GM12878 (cell line): ENCODE results near the gene PUS10. TPM values are rescaled to one million over a fixed set of nuclear protein-coding genes. Genes with fewer than 3 reads are reported as not detected.

Experiments
- CBX5 ChIP-seq: sonication (generic); IDR thresholded peaks from 2 replicates; pipeline ENCODE4 v1.6.1; 2016; ENCODE audit warnings: low read depth, moderate library complexity, mild to moderate bottlenecking, inconsistent platforms
- CHD4 ChIP-seq: fragments of 200-600 bp; sonication (generic); IDR thresholded peaks from 2 replicates; pipeline ENCODE4 v1.6.1; 2016; ENCODE audit warnings: mild to moderate bottlenecking
- EZH2 ChIP-seq: IDR thresholded peaks from 2 replicates; pipeline ENCODE4 v1.6.1; 2012; ENCODE audit warnings: low read depth, mild to moderate bottlenecking, control low read depth, inconsistent platforms, low read length, borderline replicate concordance; ENCODE audit not compliant: control insufficient read depth
- FOS ChIP-seq: IDR thresholded peaks from 3 replicates; pipeline ENCODE4 v1.6.1; 2011; ENCODE audit warnings: borderline replicate concordance; ENCODE audit not compliant: insufficient read length; ENCODE audit errors: extremely low read depth
- MEF2B ChIP-seq: fragments of 450-650 bp; IDR thresholded peaks from 2 replicates; pipeline ENCODE4 v1.6.1; 2018; ENCODE audit warnings: mild to moderate bottlenecking, moderate library complexity; ENCODE audit not compliant: partially characterized antibody, poor library complexity, severe bottlenecking
- NR2C2 ChIP-seq: IDR thresholded peaks from 2 replicates; pipeline ENCODE4 v1.6.1; 2011; ENCODE audit warnings: borderline replicate concordance, low read depth; ENCODE audit not compliant: control insufficient read depth, insufficient read length
- POLR2AphosphoS5 ChIP-seq: IDR thresholded peaks from 2 replicates; pipeline ENCODE4 v1.6.1; 2011; ENCODE audit warnings: mild to moderate bottlenecking, low read length, inconsistent platforms
- SMARCA5 ChIP-seq: fragments of 450-650 bp; IDR thresholded peaks from 2 replicates; pipeline ENCODE4 v1.6.1; 2017; ENCODE audit warnings: mild to moderate bottlenecking
- TARDBP ChIP-seq: IDR thresholded peaks from 2 replicates; pipeline ENCODE4 v1.6.1; 2016; ENCODE audit warnings: borderline replicate concordance
- ZNF217 ChIP-seq: fragments of 450-650 bp; IDR thresholded peaks from 2 replicates; pipeline ENCODE4 v1.6.1; 2017; ENCODE audit warnings: antibody characterized with exemption, mild to moderate bottlenecking
- ZNF274 ChIP-seq: IDR thresholded peaks from one replicate; pipeline ENCODE4 v1.8.0; 2011; ENCODE audit not compliant: insufficient read length, insufficient read depth
- polyA plus RNA-seq, 11 experiments: library from polyadenylated mRNA; depleted of rRNA in 4 of 11; unstranded in 6 of 11; stranded (reverse) in 5 of 11; fragments of >200 nt; fragmentation: Nextera tagmentation in 4 of 11; fragmentation: Illumina TruSeq in 1 of 11; extraction: Ambion mirVana in 4 of 11; extraction: Trizol in 1 of 11; gene quantifications; 1 replicate in 1 of 11; 2 replicates in 10 of 11; pipeline versions ENCODE4 v1.2.1 to v1.2.3, GENCODE V29; 2011 to 2016; ENCODE audit warnings: inconsistent platforms in 2 of 11, missing spikeins in 2 of 11, low read depth in 1 of 11
- total RNA-seq, 4 experiments: library from RNA; depleted of rRNA in 3 of 4; stranded (reverse); fragments of >200 nt in 3 of 4; fragmentation: Illumina TruSeq in 1 of 4; extraction: Trizol in 1 of 4; gene quantifications; 2 replicates each; pipeline versions ENCODE4 v1.2.1 to v1.2.3, GENCODE V29; 2013 to 2021
- TF ChIP-seq, protein P1 (sequence below): IDR thresholded peaks from 2 replicates; pipeline ENCODE4 v1.6.1; 2011; ENCODE audit warnings: low read depth, low read length, improper control_type of control experiment, borderline replicate concordance
- TF ChIP-seq, protein P2 (sequence below): fragments of 450-650 bp; IDR thresholded peaks from 2 replicates; pipeline ENCODE4 v1.6.1; 2018; ENCODE audit warnings: mild to moderate bottlenecking, low read depth, moderate library complexity; ENCODE audit not compliant: partially characterized antibody
- TF ChIP-seq, protein P3 (sequence below): fragments of 450-650 bp; formaldehyde crosslinking; IDR thresholded peaks from 2 replicates; pipeline ENCODE4 v1.4.0; 2022; ENCODE audit warnings: mild to moderate bottlenecking, moderate library complexity
- TF ChIP-seq, protein P4 (sequence below), 3 experiments: IDR thresholded peaks in 2 of 3; conservative IDR thresholded peaks in 1 of 3; 2 replicates each; pipeline ENCODE4 v1.5.1; 2011; ENCODE audit warnings: low read depth in 3 of 3, low read length in 3 of 3, mild to moderate bottlenecking in 3 of 3, control low read depth in 2 of 3, moderate library complexity in 2 of 3, inconsistent platforms in 1 of 3, mixed read lengths in 1 of 3; ENCODE audit not compliant: control insufficient read depth in 2 of 3, insufficient read depth in 1 of 3; ENCODE audit errors: extremely low read depth in 1 of 3
- TF ChIP-seq, protein P5 (sequence below): IDR thresholded peaks from 2 replicates; pipeline ENCODE4 v1.6.1; 2011; ENCODE audit warnings: borderline replicate concordance, low read depth, mild to moderate bottlenecking, moderate library complexity, mixed read lengths, low read length; ENCODE audit not compliant: insufficient read depth; ENCODE audit errors: extremely low read length
- TF ChIP-seq, protein P6 (sequence below): fragments of 450-650 bp; IDR thresholded peaks from 2 replicates; pipeline ENCODE4 v1.6.1; 2018; ENCODE audit warnings: borderline replicate concordance, mild to moderate bottlenecking; ENCODE audit not compliant: partially characterized antibody

PUS10 gene
- total and polyA plus RNA-seq, 10 of the 15 experiments (the other 5 are each of a cell fraction or from before 2014, with no cell fraction given) = 9.1 to 17.0 (median 13.0) TPM

DNA sequence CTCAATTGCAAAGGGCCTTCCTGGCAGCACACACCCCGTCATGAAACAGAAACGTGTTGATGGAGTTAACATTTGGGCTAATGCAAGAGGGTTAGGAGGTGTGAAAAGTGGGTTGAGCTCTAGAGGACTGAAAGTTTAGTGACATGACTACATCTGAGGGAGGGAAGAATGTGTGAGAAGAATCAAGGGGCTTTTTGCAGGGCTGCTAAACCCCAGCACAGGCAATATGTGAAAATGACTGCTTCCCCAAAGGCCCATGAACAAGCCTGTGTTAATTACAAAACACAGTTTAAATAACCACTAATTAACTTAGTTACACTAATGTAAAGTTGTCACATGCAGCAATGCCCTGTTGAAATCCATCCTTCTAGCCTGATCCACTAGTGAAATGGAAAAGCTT lies 63.9 kb downstream of the PUS10 start (continued):
- TF ChIP-seq, protein P1, sequence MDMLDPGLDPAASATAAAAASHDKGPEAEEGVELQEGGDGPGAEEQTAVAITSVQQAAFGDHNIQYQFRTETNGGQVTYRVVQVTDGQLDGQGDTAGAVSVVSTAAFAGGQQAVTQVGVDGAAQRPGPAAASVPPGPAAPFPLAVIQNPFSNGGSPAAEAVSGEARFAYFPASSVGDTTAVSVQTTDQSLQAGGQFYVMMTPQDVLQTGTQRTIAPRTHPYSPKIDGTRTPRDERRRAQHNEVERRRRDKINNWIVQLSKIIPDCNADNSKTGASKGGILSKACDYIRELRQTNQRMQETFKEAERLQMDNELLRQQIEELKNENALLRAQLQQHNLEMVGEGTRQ = no peak
- TF ChIP-seq ZNF274 (no peak), FOS (no peak), ZNF217 (no peak), NR2C2 (no peak), POLR2AphosphoS5 (no peak), CHD4 (no peak), SMARCA5 (no peak), CBX5 (no peak), MEF2B (peak; percentile 41), EZH2 (no peak), TARDBP (no peak)
- TF ChIP-seq, protein P2, sequence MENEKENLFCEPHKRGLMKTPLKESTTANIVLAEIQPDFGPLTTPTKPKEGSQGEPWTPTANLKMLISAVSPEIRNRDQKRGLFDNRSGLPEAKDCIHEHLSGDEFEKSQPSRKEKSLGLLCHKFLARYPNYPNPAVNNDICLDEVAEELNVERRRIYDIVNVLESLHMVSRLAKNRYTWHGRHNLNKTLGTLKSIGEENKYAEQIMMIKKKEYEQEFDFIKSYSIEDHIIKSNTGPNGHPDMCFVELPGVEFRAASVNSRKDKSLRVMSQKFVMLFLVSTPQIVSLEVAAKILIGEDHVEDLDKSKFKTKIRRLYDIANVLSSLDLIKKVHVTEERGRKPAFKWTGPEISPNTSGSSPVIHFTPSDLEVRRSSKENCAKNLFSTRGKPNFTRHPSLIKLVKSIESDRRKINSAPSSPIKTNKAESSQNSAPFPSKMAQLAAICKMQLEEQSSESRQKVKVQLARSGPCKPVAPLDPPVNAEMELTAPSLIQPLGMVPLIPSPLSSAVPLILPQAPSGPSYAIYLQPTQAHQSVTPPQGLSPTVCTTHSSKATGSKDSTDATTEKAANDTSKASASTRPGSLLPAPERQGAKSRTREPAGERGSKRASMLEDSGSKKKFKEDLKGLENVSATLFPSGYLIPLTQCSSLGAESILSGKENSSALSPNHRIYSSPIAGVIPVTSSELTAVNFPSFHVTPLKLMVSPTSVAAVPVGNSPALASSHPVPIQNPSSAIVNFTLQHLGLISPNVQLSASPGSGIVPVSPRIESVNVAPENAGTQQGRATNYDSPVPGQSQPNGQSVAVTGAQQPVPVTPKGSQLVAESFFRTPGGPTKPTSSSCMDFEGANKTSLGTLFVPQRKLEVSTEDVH = no peak
- TF ChIP-seq, protein P3, sequence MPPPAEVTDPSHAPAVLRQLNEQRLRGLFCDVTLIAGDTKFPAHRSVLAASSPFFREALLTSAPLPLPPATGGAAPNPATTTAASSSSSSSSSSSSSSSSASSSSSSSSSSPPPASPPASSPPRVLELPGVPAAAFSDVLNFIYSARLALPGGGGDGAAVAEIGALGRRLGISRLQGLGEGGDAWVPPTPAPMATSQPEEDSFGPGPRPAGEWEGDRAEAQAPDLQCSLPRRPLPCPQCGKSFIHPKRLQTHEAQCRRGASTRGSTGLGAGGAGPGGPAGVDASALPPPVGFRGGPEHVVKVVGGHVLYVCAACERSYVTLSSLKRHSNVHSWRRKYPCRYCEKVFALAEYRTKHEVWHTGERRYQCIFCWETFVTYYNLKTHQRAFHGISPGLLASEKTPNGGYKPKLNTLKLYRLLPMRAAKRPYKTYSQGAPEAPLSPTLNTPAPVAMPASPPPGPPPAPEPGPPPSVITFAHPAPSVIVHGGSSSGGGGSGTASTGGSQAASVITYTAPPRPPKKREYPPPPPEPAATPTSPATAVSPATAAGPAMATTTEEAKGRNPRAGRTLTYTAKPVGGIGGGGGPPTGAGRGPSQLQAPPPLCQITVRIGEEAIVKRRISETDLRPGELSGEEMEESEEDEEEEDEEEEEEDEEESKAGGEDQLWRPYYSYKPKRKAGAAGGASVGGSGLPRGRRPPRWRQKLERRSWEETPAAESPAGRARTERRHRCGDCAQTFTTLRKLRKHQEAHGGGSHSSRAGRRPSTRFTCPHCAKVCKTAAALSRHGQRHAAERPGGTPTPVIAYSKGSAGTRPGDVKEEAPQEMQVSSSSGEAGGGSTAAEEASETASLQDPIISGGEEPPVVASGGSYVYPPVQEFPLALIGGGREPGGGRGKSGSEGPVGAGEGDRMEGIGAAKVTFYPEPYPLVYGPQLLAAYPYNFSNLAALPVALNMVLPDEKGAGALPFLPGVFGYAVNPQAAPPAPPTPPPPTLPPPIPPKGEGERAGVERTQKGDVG = no peak
- TF ChIP-seq, protein P4, sequence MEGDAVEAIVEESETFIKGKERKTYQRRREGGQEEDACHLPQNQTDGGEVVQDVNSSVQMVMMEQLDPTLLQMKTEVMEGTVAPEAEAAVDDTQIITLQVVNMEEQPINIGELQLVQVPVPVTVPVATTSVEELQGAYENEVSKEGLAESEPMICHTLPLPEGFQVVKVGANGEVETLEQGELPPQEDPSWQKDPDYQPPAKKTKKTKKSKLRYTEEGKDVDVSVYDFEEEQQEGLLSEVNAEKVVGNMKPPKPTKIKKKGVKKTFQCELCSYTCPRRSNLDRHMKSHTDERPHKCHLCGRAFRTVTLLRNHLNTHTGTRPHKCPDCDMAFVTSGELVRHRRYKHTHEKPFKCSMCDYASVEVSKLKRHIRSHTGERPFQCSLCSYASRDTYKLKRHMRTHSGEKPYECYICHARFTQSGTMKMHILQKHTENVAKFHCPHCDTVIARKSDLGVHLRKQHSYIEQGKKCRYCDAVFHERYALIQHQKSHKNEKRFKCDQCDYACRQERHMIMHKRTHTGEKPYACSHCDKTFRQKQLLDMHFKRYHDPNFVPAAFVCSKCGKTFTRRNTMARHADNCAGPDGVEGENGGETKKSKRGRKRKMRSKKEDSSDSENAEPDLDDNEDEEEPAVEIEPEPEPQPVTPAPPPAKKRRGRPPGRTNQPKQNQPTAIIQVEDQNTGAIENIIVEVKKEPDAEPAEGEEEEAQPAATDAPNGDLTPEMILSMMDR (IDR thresholded peaks at IDR 0.05 in 2 of 3, conservative IDR thresholded peaks at IDR 0.05 in 1 of 3; ENCODE audit: control insufficient read depth in 2 of 3, extremely low read depth in 1 of 3, insufficient read depth in 1 of 3, low read depth in 3 of 3, low read length in 3 of 3) = no peak
- TF ChIP-seq, protein P5, sequence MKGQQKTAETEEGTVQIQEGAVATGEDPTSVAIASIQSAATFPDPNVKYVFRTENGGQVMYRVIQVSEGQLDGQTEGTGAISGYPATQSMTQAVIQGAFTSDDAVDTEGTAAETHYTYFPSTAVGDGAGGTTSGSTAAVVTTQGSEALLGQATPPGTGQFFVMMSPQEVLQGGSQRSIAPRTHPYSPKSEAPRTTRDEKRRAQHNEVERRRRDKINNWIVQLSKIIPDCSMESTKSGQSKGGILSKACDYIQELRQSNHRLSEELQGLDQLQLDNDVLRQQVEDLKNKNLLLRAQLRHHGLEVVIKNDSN = no peak
- TF ChIP-seq, protein P6, sequence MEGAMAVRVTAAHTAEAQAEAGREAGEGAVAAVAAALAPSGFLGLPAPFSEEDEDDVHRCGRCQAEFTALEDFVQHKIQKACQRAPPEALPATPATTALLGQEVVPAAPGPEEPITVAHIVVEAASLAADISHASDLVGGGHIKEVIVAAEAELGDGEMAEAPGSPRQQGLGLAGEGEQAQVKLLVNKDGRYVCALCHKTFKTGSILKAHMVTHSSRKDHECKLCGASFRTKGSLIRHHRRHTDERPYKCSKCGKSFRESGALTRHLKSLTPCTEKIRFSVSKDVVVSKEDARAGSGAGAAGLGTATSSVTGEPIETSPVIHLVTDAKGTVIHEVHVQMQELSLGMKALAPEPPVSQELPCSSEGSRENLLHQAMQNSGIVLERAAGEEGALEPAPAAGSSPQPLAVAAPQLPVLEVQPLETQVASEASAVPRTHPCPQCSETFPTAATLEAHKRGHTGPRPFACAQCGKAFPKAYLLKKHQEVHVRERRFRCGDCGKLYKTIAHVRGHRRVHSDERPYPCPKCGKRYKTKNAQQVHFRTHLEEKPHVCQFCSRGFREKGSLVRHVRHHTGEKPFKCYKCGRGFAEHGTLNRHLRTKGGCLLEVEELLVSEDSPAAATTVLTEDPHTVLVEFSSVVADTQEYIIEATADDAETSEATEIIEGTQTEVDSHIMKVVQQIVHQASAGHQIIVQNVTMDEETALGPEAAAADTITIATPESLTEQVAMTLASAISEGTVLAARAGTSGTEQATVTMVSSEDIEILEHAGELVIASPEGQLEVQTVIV = no peak
